ENCODE measurements around the gene UBAC2. TPM values are rescaled to one million over a fixed set of nuclear protein-coding genes. Genes with fewer than 3 reads are reported as not detected.

The UBAC2 gene
- total and polyA plus RNA-seq, 4 donors: 32.9 to 42.3 (median 35.3) TPM

DNA sequence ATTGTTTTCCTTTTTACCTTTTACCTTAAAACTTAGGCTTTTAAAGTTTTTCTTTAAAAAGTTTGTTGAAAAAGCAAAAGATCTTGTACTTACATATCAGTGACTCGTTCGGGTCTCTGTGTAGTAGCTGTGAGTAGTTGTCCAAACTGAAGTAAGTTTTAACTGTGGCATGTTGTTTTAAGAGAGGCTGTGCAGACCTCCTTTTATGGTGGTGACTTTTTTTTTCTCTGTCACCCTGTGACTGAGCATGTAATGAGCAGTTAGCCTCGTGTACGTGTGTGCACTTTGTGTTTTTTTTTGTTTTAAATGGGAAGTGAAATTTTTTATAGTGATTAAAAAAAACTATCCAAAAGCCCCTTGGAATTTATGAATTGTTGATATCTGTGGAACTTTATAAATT, 106.6 kb downstream of the UBAC2 start, which contains the start of gene GPR183:
Gene GPR183 (minus strand): TSS at position 153 of the 400 bp plus-strand sequence. CDS start 11,254 bp downstream, outside the sequence.
- no peak for DNase-seq (ENCODE audit: low spot score)
- no peaks in the 10 kb centered on the region for H3K9me3 ChIP-seq (ENCODE audit: control insufficient read depth in 4 of 4, low read length in 3 of 4)
- H3K4me1 ChIP-seq (ENCODE audit: control insufficient read depth in 4 of 4, insufficient read depth in 4 of 4, low read length in 3 of 4): no peaks in the 10 kb centered on the region
- no peaks in the 10 kb centered on the region for H3K27me3 ChIP-seq (ENCODE audit: control insufficient read depth in 4 of 4, insufficient read depth in 4 of 4, low read length in 3 of 4)
- H3K27ac ChIP-seq (ENCODE audit: low read depth in 1 of 2, low read length in 2 of 2): peak within 1 kb of the TSS; percentile 7 to 48
- TF ChIP-seq, protein P1, sequence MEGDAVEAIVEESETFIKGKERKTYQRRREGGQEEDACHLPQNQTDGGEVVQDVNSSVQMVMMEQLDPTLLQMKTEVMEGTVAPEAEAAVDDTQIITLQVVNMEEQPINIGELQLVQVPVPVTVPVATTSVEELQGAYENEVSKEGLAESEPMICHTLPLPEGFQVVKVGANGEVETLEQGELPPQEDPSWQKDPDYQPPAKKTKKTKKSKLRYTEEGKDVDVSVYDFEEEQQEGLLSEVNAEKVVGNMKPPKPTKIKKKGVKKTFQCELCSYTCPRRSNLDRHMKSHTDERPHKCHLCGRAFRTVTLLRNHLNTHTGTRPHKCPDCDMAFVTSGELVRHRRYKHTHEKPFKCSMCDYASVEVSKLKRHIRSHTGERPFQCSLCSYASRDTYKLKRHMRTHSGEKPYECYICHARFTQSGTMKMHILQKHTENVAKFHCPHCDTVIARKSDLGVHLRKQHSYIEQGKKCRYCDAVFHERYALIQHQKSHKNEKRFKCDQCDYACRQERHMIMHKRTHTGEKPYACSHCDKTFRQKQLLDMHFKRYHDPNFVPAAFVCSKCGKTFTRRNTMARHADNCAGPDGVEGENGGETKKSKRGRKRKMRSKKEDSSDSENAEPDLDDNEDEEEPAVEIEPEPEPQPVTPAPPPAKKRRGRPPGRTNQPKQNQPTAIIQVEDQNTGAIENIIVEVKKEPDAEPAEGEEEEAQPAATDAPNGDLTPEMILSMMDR (IDR thresholded peaks at IDR 0.05; ENCODE audit: low read depth, low read length, missing input control): no peak
- TF ChIP-seq SP1 (IDR thresholded peaks at IDR 0.05): no peak
- peak; percentile 78 for TF ChIP-seq TAF1 (conservative IDR thresholded peaks at IDR 0.05)
- TF ChIP-seq YY1 (IDR thresholded peaks at IDR 0.05): no peak
- H3K36me3 ChIP-seq (ENCODE audit: control insufficient read depth in 4 of 4, insufficient read depth in 3 of 4, low read depth in 1 of 4, low read length in 3 of 4): peaks cover 0 to 2% (median 0%) of the 10 kb centered on the region in 4 donors
- H3K9ac ChIP-seq (ENCODE audit: low read depth in 1 of 2, low read length in 2 of 2): peak within 1 kb of the TSS in 1 of 2 donors; percentile 64
- 67% methylated on average over 4 of the region's 4 CpGs for WGBS
- H3K4me3 ChIP-seq (ENCODE audit: low read depth in 1 of 3, low read length in 3 of 3): no peak within 1 kb of the TSS

DNA sequence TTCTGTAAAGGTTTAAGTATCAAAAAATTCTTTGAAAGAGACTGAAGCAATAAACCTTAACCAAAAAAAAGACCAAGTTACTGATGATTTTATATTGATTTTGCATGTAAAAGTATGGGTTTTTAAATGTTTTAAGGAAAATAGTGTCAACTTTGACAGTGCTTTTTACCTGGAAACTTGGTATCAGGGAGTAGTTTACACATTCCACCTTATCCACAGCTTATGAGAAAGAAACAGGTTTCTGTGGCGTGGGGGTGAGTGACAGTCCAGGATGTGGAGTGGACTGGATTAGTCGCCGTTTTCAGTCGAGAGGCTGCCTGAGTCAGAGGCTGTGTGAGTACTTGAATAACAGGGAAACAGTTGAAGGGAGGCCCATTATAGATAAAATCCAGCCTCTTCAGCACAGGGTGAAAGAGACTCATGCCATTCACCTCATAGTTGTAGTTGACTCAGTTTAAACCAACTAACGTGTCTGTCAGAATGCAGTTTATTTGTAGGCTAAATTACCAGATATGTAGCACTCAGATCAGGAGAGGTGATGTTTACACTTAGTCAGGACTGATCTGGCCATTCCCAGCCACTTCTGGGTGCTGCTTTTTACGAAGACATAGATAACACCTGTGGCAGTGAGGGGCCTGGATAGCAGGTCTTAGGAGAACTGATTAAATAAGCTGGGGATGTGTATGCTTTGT, 107.1 kb downstream of the UBAC2 start:
- Histone ChIP-seq H3K4me1 (ENCODE audit: control insufficient read depth in 4 of 4, insufficient read depth in 4 of 4, low read length in 3 of 4) (peaks cover 0 to 3% (median 0%) of the 10 kb centered on the region in 4 donors), H3K36me3 (ENCODE audit: control insufficient read depth in 4 of 4, insufficient read depth in 3 of 4, low read depth in 1 of 4, low read length in 3 of 4) (peaks cover 0 to 2% (median 0%) of the 10 kb centered on the region in 4 donors), H3K9ac (ENCODE audit: low read depth in 1 of 2, low read length in 2 of 2) (peak overlapping the region in 1 of 2 donors; percentile 14), H3K4me3 (ENCODE audit: low read depth in 1 of 3, low read length in 3 of 3) (no peak overlapping the region), H3K27ac (ENCODE audit: low read depth in 1 of 2, low read length in 2 of 2) (peak overlapping the region; percentile 7 to 48), H3K27me3 (ENCODE audit: control insufficient read depth in 4 of 4, insufficient read depth in 4 of 4, low read length in 3 of 4) (no peaks in the 10 kb centered on the region), H3K9me3 (ENCODE audit: control insufficient read depth in 4 of 4, low read length in 3 of 4) (no peaks in the 10 kb centered on the region)
- TF ChIP-seq, protein P1 (IDR thresholded peaks at IDR 0.05; ENCODE audit: low read depth, low read length, missing input control): no peak
- TF ChIP-seq RXRA (IDR thresholded peaks at IDR 0.05): peak in 1 of 2 donors; percentile 32
- whole genome bisulfite sequencing: 75% methylated on average over 6 of the region's 6 CpGs
- no peak for DNase-seq (ENCODE audit: low spot score)

DNA sequence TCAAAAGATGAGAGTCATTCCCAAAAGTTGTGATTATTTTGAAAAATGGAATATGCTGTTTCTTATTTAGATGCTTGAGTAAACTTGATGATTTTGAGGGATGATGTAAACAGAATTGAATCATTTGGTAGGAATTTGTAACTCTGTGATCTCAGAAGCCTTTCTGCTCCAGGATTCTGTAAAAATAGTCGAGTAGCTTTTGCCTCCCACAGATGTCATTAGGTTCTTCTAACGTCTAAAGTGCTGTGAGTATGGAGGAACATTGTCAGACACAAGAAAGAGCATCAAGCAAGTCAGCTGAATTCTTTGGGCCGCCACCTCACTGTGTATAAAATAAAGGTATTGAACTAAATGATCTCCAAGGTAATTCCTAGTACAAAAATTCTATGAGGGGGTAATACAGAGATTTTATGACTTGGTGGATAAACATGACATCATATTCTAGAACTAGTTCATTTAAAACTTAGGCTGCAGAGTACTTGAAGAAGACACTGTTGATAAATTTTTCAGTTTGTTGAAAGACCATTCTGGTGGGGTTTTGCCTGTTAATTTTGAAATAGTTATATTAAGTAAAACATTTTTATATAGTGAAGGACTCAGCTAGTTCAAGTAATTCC, 107.9 kb downstream of the UBAC2 start:
- peaks cover 0 to 2% (median 0%) of the 10 kb centered on the region in 4 donors for H3K36me3 ChIP-seq (ENCODE audit: control insufficient read depth in 4 of 4, insufficient read depth in 3 of 4, low read depth in 1 of 4, low read length in 3 of 4)
- H3K27me3 ChIP-seq (ENCODE audit: control insufficient read depth in 4 of 4, insufficient read depth in 4 of 4, low read length in 3 of 4): no peaks in the 10 kb centered on the region
- H3K4me3 ChIP-seq (ENCODE audit: low read depth in 1 of 3, low read length in 3 of 3): no peak overlapping the region
- 89% methylated on average over 3 of the region's 3 CpGs for WGBS
- H3K9me3 ChIP-seq (ENCODE audit: control insufficient read depth in 4 of 4, low read length in 3 of 4): no peaks in the 10 kb centered on the region
- H3K27ac ChIP-seq (ENCODE audit: low read depth in 1 of 2, low read length in 2 of 2): peak overlapping the region in 1 of 2 donors; percentile 48
- DNase-seq (ENCODE audit: low spot score): no peak
- TF ChIP-seq JUND (IDR thresholded peaks at IDR 0.05) (no peak), EGR1 (IDR thresholded peaks at IDR 0.05; ENCODE audit: low read depth in 2 of 2) (no peak), SP1 (IDR thresholded peaks at IDR 0.05) (no peak), NR2F2 (IDR thresholded peaks at IDR 0.05) (no peak)
- TF ChIP-seq, protein P2, sequence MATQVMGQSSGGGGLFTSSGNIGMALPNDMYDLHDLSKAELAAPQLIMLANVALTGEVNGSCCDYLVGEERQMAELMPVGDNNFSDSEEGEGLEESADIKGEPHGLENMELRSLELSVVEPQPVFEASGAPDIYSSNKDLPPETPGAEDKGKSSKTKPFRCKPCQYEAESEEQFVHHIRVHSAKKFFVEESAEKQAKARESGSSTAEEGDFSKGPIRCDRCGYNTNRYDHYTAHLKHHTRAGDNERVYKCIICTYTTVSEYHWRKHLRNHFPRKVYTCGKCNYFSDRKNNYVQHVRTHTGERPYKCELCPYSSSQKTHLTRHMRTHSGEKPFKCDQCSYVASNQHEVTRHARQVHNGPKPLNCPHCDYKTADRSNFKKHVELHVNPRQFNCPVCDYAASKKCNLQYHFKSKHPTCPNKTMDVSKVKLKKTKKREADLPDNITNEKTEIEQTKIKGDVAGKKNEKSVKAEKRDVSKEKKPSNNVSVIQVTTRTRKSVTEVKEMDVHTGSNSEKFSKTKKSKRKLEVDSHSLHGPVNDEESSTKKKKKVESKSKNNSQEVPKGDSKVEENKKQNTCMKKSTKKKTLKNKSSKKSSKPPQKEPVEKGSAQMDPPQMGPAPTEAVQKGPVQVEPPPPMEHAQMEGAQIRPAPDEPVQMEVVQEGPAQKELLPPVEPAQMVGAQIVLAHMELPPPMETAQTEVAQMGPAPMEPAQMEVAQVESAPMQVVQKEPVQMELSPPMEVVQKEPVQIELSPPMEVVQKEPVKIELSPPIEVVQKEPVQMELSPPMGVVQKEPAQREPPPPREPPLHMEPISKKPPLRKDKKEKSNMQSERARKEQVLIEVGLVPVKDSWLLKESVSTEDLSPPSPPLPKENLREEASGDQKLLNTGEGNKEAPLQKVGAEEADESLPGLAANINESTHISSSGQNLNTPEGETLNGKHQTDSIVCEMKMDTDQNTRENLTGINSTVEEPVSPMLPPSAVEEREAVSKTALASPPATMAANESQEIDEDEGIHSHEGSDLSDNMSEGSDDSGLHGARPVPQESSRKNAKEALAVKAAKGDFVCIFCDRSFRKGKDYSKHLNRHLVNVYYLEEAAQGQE (IDR thresholded peaks at IDR 0.05): no peak
- TF ChIP-seq, protein P3, sequence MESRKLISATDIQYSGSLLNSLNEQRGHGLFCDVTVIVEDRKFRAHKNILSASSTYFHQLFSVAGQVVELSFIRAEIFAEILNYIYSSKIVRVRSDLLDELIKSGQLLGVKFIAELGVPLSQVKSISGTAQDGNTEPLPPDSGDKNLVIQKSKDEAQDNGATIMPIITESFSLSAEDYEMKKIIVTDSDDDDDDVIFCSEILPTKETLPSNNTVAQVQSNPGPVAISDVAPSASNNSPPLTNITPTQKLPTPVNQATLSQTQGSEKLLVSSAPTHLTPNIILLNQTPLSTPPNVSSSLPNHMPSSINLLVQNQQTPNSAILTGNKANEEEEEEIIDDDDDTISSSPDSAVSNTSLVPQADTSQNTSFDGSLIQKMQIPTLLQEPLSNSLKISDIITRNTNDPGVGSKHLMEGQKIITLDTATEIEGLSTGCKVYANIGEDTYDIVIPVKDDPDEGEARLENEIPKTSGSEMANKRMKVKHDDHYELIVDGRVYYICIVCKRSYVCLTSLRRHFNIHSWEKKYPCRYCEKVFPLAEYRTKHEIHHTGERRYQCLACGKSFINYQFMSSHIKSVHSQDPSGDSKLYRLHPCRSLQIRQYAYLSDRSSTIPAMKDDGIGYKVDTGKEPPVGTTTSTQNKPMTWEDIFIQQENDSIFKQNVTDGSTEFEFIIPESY (IDR thresholded peaks at IDR 0.05): no peak
- H3K4me1 ChIP-seq (ENCODE audit: control insufficient read depth in 4 of 4, insufficient read depth in 4 of 4, low read length in 3 of 4): peaks cover 0 to 6% (median 1%) of the 10 kb centered on the region in 4 donors
- no peak overlapping the region for H3K9ac ChIP-seq (ENCODE audit: low read depth in 1 of 2, low read length in 2 of 2)
